Measurements from ENCODE around the gene WDR86. TPM values are rescaled to one million over a fixed set of nuclear protein-coding genes. Genes with fewer than 3 reads are reported as not detected.

Gene WDR86
- total and polyA plus RNA-seq, 2 experiments from 2014 or later = 9.1 to 59.1 TPM

- H3K4me2 ChIP-seq = no peak overlapping the region
- no peaks in the 10 kb centered on the region for H3K79me2 ChIP-seq (replicated peaks; ENCODE audit: insufficient read depth)
- H3K9me2 ChIP-seq (ENCODE audit: insufficient read depth) = no peaks in the 10 kb centered on the region
- H3K27ac ChIP-seq (ENCODE audit: low read depth) = no peak overlapping the region
- no peak overlapping the region for H2AFZ ChIP-seq
- H3K4me1 ChIP-seq (ENCODE audit: insufficient read depth) = peaks cover 15% of the 10 kb centered on the region
- peaks cover 8% of the 10 kb centered on the region for H3F3A ChIP-seq (replicated peaks; ENCODE audit: low read depth)
- H4K20me1 ChIP-seq (replicated peaks; ENCODE audit: insufficient read depth) = no peaks in the 10 kb centered on the region
- H3K4me1 Mint-ChIP-seq = peaks cover 14% of the 10 kb centered on the region
- DNase-seq (ENCODE audit: low spot score) = no peak
- no peak overlapping the region for H3K4me3 ChIP-seq
- peaks cover 10% of the 10 kb centered on the region; the same call in 1 of the 2 replicates for H3K27me3 ChIP-seq (ENCODE audit: insufficient read depth)
- TF ChIP-seq EZH2phosphoT487 (IDR thresholded peaks at IDR 0.05; ENCODE audit: unreplicated experiment) = no peak
- TF ChIP-seq POLR2AphosphoS5 (IDR thresholded peaks at IDR 0.05; ENCODE audit: low read depth) = no peak
- no peak for TF ChIP-seq JUNB (IDR thresholded peaks at IDR 0.05; ENCODE audit: unreplicated experiment)
- TF ChIP-seq NANOG (IDR thresholded peaks at IDR 0.05; ENCODE audit: borderline replicate concordance) = no peak
- no peak for TF ChIP-seq ZNF331 (CRISPR knock-in tag; IDR thresholded peaks at IDR 0.05; ENCODE audit: low read depth)
- TF ChIP-seq CTCF (conservative IDR thresholded peaks at IDR 0.05; ENCODE audit: low read depth in 2 of 2) = no peak
- TF ChIP-seq ZNF462 (CRISPR knock-in tag; IDR thresholded peaks at IDR 0.05) = no peak
- no peak for TF ChIP-seq CREB1 (CRISPR knock-in tag; IDR thresholded peaks at IDR 0.05; ENCODE audit: low read depth)
- no peak for TF ChIP-seq EZH2 (IDR thresholded peaks at IDR 0.05; ENCODE audit: low read depth, unreplicated experiment)
- no peak for TF ChIP-seq STAT1 (IDR thresholded peaks at IDR 0.05; ENCODE audit: unreplicated experiment)
- no peak for TF ChIP-seq REST (IDR thresholded peaks at IDR 0.05; ENCODE audit: unreplicated experiment)
- TF ChIP-seq ZNF114 (CRISPR knock-in tag; IDR thresholded peaks at IDR 0.05) = no peak
- no peak for TF ChIP-seq ETS1 (IDR thresholded peaks at IDR 0.05)
- H3K36me3 ChIP-seq (ENCODE audit: insufficient read depth) = no peaks in the 10 kb centered on the region
- H3K27ac Mint-ChIP-seq = no peak overlapping the region
- no peak overlapping the region for H3K4me3 Mint-ChIP-seq
- no peaks in the 10 kb centered on the region; the same call in 2 of the 3 replicates for H3K36me3 Mint-ChIP-seq (ENCODE audit: low read depth)
- no peak for ATAC-seq
- no peaks in the 10 kb centered on the region for H3K9me3 Mint-ChIP-seq
- H3K27me3 Mint-ChIP-seq (ENCODE audit: insufficient read depth, low read depth, poor library complexity) = peaks cover 17% of the 10 kb centered on the region
These were observed 26.1 kb upstream of the WDR86 start for GRCh38 chr7:151435971-151436370.

Measured in GM23338 (cell line).